Stimulated activated CD8-positive, alpha-beta memory T cell treated with anti-CD3 and anti-CD28 coated beads, Interleukin-12 subunit alpha, Interleukin-12 subunit beta, amount 100 ng/mL, for 1 hour (primary cell): ENCODE data around the gene SH3BP5L.

Source experiments
- DNase-seq: peaks from one replicate; pipeline ENCODE4 v3.0.0-alpha.2; 2020; ENCODE audit warnings: low read depth

SH3BP5L gene

GRCh38 chr1:248776991-248777390 lies 48.7 kb downstream of the SH3BP5L start:
- DNase-seq, result no peak

- no peak for DNase-seq
Observed at GRCh38 chr1:248775441-248775840, 50.3 kb downstream of the SH3BP5L start.
